HG02798 (cell line): Measurements from ENCODE around the gene RNU2-1.
"Not testable (repeated sequence)": the region's sequence is repeated elsewhere in the genome, so short reads cannot be mapped to it uniquely, and the experiment has no call there.

ENCODE experiments used
- ATAC-seq: cut with Tn5 transposase; IDR thresholded peaks from one replicate; pipeline ENCODE4 v1.9.1; 2021; ENCODE audit warnings: mild to moderate bottlenecking; ENCODE audit not compliant: unreplicated experiment, poor library complexity

RNU2-1 gene

DNA sequence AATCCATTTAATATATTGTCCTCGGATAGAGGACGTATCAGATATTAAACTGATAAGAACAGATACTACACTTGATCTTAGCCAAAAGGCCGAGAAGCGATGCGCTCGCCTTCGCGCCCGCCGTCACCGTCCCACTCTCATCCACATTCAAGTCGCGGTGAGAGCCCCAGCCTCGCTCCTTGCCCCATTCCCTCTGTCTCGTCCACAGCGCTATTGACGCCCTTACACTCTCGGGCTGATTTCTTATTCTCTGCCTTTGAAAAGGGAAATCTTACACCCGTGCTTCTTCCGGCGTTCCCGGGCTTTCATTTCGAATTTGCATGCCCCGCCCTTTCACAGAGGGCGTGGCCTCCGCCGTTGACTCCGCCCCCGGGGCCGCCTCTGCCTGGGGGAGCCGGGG is at the start of gene RNU2-1:
Gene RNU2-1 (minus strand): TSS at position 101 of the 400 bp plus-strand sequence.
- ATAC-seq = not testable (repeated sequence)

DNA sequence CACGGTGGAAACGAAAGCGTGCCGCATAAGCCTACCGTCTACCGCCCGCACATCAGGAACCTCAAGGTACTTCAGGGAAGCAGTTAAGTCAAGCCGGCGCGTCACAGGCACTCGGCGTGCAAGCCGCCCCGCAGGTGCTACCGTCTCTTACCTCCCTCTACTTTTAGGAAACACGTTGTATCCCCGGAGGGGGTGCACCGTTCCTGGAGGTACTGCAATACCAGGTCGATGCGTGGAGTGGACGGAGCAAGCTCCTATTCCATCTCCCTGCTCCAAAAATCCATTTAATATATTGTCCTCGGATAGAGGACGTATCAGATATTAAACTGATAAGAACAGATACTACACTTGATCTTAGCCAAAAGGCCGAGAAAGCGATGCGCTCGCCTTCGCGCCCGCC is 39.1 kb upstream of the RNU2-1 start:
- ATAC-seq = not testable (repeated sequence)

DNA sequence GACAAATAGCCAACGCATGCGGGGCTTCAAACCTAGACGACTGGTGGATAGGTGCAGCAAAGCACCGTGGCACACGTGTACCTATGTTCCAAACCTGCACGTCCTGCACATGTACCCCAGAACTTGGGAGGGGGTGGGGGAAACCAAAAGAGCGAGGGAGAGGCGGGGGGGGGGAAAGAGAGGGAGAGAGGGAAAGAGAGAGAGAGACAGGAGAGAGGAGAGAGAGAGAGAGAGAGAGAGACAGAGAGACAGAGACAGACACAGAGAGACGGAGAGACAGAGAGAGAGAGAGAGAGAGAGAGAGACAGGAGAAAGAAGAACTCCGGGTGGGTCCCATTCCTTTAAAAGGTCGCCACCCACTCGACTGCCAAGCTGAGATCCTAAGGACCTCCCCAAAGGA is 38.7 kb upstream of the RNU2-1 start:
- not testable (repeated sequence) for ATAC-seq

DNA sequence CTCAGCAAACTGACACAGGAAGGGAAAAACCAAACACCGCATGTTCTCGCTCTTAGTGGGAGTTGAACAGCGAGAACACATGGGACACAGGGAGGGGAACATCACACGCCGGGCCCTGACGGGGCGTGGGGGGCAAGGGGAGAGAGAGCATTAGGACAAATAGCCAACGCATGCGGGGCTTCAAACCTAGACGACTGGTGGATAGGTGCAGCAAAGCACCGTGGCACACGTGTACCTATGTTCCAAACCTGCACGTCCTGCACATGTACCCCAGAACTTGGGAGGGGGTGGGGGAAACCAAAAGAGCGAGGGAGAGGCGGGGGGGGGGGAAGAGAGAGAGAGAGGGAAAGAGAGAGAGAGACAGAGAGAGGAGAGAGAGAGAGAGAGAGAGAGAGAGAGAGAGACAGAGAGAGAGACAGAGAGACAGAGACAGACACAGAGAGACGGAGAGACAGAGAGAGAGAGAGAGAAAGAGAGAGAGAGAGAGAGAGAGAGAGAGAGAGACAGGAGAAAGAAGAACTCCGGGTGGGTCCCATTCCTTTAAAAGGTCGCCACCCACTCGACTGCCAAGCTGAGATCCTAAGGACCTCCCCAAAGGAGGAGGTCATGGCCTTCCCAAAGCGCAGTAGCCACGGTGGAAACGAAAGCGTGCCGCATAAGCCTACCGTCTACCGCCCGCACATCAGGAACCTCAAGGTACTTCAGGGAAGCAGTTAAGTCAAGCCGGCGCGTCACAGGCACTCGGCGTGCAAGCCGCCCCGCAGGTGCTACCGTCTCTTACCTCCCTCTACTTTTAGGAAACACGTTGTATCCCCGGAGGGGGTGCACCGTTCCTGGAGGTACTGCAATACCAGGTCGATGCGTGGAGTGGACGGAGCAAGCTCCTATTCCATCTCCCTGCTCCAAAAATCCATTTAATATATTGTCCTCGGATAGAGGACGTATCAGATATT is 37.1 kb upstream of the RNU2-1 start:
- not testable (repeated sequence) for ATAC-seq

DNA sequence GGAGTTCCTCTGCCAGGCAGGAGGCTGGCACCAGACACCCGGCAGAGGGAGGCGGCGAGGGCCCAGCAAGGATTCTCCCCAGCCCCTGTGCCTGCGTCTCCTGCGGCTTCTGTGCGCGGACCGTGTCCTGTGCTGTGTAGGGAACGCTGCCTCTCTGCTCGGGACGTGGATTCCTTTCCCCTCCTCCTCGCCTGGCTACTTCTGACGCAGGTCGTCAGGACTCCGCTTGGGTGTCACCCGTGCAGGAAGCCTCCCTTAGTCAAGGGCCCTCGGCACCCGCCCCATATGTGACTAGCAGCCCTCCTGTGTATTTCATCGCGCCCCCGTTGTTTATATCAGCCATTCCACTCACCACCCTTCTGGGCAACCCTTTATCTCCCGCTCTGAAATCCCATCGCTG is 12.7 kb upstream of the RNU2-1 start:
- not testable (repeated sequence) for ATAC-seq

DNA sequence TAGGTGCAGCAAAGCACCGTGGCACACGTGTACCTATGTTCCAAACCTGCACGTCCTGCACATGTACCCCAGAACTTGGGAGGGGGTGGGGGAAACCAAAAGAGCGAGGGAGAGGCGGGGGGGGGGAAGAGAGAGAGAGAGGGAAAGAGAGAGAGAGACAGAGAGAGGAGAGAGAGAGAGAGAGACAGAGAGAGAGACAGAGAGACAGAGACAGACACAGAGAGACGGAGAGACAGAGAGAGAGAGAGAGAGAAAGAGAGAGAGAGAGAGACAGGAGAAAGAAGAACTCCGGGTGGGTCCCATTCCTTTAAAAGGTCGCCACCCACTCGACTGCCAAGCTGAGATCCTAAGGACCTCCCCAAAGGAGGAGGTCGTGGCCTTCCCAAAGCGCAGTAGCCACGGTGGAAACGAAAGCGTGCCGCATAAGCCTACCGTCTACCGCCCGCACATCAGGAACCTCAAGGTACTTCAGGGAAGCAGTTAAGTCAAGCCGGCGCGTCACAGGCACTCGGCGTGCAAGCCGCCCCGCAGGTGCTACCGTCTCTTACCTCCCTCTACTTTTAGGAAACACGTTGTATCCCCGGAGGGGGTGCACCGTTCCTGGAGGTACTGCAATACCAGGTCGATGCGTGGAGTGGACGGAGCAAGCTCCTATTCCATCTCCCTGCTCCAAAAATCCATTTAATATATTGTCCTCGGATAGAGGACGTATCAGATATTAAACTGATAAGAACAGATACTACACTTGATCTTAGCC is 7.0 kb upstream of the RNU2-1 start:
- not testable (repeated sequence) for ATAC-seq

DNA sequence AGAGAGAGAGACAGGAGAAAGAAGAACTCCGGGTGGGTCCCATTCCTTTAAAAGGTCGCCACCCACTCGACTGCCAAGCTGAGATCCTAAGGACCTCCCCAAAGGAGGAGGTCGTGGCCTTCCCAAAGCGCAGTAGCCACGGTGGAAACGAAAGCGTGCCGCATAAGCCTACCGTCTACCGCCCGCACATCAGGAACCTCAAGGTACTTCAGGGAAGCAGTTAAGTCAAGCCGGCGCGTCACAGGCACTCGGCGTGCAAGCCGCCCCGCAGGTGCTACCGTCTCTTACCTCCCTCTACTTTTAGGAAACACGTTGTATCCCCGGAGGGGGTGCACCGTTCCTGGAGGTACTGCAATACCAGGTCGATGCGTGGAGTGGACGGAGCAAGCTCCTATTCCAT is 5.8 kb upstream of the RNU2-1 start:
- ATAC-seq = not testable (repeated sequence)

DNA sequence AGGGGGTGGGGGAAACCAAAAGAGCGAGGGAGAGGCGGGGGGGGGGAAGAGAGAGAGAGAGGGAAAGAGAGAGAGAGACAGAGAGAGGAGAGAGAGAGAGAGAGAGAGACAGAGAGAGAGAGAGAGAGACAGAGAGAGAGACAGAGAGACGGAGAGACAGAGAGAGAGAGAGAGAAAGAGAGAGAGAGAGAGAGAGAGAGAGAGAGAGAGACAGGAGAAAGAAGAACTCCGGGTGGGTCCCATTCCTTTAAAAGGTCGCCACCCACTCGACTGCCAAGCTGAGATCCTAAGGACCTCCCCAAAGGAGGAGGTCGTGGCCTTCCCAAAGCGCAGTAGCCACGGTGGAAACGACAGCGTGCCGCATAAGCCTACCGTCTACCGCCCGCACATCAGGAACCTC is 514 bp downstream of the RNU2-1 start:
- ATAC-seq = not testable (repeated sequence)

DNA sequence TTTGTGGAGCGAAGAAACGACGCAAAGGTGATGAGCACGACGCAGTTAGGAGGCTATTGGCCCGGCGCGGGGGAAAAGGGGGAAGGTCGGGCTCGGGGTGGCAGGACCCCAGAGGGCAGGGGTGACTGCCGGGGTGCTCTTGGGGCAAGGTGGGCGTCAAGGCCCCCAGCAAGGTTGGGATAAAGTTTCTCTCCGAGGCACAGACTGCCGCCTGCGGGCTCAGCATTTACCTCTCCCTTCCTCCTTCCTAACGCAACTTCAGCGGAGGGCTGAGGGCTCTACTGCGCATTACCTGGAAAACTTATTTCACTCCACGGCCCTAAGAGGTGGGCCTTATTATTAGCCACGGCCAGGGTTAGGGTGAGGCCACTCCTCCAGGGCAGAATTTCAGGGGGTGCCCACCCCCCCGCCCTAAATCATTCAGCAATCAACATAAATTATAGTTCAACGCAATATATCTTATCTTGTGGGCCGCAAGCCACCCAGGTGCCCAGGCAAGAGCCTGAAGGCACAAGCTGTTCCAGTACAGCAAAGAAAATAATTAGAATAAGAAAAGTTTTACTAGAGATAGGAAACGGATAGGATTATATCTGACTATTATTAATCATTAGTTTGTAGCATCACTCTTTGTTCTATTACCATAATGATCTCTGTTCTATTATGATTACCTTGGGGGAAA is 1.6 kb downstream of the RNU2-1 start:
- not testable (repeated sequence) for ATAC-seq

DNA sequence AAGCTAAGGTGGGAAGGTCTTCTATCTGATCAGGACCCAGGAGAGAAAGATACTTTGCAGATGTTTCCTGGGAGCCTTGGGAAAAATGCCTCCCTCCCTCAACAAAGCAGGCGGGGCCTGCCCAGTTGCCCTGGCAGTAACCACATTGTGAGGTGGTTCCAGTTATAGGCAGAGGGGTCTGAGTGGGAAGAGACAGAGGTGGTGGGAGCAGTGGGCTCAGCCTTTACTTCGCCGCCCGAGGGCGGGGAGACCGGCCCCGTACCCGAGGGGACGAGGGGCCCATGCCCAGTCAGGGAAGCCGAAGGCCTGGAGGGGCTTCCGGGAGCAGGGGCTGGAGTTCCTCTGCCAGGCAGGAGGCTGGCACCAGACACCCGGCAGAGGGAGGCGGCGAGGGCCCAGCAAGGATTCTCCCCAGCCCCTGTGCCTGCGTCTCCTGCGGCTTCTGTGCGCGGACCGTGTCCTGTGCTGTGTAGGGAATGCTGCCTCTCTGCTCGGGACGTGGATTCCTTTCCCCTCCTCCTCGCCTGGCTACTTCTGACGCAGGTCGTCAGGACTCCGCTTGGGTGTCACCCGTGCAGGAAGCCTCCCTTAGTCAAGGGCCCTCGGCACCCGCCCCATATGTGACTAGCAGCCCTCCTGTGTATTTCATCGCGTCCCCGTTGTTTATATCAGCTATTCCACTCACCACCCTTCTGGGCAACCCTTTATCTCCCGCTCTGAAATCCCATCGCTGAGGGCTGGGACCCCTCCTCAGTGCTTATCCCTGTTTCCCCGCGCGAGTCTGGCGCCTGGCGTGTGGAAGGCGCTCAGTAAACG is 2.4 kb downstream of the RNU2-1 start:
- ATAC-seq = not testable (repeated sequence)

DNA sequence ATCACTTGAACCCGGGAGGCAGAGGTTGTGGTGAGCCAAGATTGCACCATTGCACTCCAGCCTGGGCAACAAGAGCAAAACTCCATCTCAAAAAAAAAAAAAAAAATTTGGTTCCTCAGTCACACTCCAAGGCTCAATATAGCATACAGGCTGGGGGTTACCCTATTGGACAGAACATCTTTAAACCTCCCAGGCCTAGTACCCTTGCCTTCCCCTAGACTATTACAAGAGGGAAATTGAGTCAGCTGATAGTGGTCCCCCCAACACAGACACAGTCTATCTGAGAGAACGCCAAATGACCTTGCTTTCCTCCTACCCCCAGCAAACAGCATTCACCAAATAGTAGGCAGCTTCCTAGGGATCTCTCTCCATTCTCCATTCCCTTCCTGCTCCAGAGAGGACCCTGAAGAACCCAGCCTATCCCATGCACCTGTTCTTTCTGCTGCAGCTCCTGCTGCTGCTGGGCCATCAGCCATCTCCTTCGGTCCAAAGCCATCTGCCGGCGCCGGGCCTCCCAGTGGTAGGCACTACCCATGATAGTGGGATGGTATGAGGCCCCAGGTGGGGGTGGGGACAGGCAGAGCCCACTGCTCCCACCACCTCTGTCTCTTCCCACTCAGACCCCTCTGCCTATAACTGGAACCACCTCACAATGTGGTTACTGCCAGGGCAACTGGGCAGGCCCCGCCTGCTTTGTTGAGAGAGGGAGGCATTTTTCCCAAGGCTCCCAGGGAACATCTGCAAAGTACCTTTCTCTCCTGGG is 5.6 kb downstream of the RNU2-1 start, which contains the start of gene CCDC200:
Gene CCDC200 (minus strand): TSS at position 604 of the 763 bp plus-strand sequence. CDS start 69 bp downstream, at position 535.
- ATAC-seq = not testable (repeated sequence)

DNA sequence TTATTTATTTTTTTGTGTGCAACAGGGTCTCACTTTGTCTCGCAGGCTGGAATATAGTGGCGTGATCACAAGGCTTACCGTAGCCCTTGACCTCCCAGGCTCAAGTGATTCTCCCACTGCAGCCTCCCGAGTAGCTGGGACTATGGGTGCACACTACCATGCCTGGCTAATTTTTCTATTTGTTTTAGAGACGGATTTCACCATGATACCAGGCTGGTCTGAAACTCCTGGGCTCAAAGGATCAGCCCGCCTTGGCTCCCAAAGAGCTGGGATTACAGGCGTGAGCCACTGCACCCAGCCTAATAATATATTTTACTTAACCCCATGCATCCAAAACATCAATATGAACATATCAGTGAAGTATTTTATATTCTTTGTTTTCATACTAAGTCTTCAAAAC is 7.4 kb downstream of the RNU2-1 start:
- ATAC-seq = no peak

DNA sequence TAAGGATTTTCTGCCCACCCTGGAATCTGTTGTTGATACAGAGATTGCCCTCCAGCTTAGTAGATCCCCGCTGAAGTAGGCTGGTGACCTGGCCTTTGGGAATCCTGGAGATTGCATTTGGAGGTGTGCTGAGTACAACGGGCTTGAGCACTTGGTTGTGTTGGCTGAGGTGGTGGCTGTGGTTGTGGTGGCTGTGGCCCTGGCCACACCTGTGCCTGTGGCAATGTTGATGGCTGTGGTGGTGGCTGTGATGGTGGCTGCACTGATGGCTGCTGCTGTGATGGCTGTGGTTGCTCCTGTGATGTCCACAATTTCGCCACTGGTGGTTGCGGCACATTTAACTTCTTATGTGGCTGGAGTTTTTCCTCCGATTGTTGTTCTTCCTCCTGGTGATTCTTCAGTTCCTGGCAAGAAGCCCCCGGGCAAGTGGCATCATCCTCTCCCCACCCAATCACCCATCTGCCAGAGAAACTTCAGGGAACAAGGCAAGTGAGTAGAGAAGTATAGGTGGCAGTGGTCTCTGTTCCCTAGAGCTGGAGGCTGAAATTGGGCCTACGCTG is 9.6 kb downstream of the RNU2-1 start:
- no peak for ATAC-seq

DNA sequence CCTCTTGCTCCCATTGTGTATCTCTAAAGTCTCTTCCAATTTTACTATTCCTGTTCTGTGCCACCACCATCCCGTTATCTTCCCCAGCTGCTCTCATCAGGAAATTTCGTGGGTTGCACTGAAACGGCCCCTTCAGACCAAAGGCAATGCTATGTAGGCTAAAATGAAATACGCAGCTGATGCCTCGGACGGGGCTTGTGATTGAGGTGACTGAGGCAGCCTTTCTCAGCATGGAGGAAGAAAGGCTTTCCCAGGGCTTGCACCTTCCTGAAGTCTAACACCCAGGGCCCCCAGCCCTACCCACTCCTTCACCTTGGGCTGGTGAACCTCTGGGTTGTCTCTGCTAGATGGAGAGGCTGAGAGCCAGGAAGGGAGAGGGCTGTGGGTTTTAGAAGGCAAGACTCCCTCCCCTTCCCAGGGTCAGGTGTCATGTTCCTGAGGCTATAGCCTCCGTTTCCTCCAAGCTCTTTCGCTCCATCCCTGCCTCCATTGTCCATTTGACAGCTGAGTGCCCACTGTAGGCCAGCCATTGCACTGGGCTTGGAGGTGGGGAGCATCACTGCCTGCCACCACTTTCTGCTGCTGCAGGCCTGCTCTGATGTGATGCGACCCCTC is 13.2 kb downstream of the RNU2-1 start:
- no peak for ATAC-seq

DNA sequence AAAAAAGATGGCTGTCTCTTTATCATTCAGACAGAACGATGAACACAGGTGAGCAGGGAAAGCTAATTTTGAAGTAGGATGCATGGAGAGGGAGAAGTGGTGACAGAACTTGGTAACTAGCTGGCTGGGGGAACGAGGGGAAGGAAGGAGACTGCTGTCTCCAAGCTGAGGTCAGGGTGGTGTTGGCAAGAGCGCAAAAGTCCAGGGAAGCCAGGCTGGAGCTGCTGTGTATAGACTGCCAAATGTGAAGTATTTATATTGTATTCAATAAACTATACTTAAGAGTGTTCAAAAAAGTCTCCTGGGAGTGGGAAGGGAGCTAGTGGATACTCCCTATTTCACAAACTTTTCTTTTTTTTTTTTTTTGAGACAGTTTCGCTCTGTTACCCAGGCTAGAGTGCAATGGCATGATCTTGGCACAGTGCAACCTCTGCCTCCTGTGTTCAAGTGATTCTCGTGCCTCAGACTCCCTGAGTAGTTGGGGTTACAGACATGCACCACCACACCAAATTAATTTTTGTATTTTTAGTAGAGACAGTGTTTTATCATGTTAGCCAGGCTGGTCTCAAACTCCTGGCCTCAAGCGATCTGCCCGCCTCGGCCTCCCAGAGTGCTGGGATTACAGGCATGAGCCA is 13.9 kb downstream of the RNU2-1 start:
- ATAC-seq = no peak

DNA sequence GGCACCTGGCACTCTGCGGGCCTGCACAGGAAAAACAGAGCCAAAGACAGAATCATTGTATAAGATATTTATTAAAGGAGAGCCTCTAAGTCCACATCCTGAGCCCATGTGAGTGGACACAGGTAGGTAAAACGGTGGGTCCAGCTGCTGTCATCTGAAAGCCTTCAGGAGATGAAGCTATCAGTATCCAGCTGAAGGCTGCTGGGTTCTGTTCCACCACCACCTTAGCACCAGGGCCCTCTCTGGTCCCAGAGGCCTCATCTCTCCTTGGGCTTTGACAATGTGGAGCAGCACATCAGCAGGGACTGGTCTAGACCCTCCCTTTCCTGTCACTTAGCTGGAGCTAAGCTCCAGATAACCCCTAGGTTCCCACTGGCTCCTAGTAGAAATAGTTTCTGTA is 14.8 kb downstream of the RNU2-1 start:
- ATAC-seq = no peak

DNA sequence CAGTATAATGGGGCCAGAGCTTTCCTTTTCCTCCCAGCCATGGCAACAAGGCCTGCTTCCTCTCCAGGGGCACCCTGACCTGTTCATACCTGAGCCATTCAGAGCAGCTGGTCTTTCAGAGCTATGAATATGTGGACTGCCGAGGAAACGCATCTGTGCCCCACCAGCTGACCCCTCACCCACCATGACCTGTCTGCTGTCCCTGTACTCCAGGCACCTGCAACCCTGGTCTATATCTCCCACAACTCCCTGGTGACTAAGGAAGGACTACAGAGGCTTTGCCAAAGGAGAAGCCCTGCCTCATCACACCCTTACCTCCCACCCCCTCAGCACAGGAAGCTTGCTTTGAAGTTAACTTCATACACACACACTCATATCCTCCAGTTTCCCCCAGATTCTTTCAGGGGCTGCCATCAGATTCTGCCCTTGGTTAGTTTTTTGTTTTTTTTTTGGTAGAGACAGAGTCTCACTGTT is 16.1 kb downstream of the RNU2-1 start:
- ATAC-seq = no peak
